Measurements from ENCODE around the gene HGF. TPM values are rescaled to one million over a fixed set of nuclear protein-coding genes. Genes with fewer than 3 reads are reported as not detected.

The HGF gene
- total and polyA plus RNA-seq, 2 of the 13 experiments (the other 11 are each of a cell fraction or from before 2014, with no cell fraction given) = not detected

DNA sequence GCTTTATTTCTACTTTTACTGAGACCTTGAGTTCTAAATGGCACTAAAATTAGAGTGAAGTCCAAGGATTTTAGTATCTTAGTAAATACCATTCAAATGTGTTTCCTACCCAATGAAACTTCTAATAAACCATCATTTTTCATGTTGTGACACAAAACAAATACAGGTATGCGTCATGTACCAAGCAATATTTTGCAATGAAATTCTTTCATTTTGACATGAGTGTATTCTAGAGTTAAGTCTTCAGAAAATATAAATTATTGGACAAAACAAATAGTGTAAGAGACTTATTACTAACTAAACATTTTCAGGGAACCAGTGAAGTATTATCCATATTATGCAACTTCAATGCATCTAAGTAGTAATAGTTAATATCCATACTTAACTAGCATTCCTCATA, 16.5 kb downstream of the HGF start (continued):
- TF ChIP-seq, protein P1, sequence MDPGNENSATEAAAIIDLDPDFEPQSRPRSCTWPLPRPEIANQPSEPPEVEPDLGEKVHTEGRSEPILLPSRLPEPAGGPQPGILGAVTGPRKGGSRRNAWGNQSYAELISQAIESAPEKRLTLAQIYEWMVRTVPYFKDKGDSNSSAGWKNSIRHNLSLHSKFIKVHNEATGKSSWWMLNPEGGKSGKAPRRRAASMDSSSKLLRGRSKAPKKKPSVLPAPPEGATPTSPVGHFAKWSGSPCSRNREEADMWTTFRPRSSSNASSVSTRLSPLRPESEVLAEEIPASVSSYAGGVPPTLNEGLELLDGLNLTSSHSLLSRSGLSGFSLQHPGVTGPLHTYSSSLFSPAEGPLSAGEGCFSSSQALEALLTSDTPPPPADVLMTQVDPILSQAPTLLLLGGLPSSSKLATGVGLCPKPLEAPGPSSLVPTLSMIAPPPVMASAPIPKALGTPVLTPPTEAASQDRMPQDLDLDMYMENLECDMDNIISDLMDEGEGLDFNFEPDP (CRISPR knock-in tag; conservative IDR thresholded peaks at IDR 0.05) = no peak

DNA sequence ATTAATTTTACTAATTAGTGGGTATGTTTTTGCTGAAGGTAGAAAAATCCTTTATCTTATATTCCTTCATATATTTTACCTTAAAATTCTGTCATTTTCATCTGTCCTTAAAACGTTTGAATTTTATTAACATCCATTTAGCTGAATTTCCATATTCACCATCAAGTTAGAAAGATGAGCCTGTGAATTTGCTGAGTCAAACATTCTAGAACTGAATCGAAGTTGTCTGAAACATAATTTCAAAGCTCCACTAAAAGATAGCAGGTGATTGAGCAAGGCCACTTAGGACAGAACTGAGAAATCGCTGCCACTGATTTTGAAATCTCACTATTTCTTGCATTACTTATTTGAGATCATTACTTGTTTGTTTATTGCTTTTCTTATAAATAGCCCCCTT, 17.5 kb downstream of the HGF start:
- Histone ChIP-seq H3K9ac (ENCODE audit: insufficient read depth, low read depth, low read length) (no peak overlapping the region), H3K27ac (ENCODE audit: extremely low read length, insufficient read depth, low read length) (no peak overlapping the region), H3K36me3 (replicated peaks in 1 of 2; ENCODE audit: control insufficient read depth in 1 of 2, insufficient read depth in 2 of 2, low read length in 2 of 2) (no peaks in the 10 kb centered on the region), H3K79me2 (ENCODE audit: insufficient read depth, low read length) (no peaks in the 10 kb centered on the region), H4K20me1 (ENCODE audit: insufficient read depth, low read length) (no peaks in the 10 kb centered on the region), H3K9me3 (ENCODE audit: low read length) (no peaks in the 10 kb centered on the region), H2AFZ (ENCODE audit: low read length) (no peak overlapping the region), H3K4me1 (ENCODE audit: insufficient read depth, low read length) (no peaks in the 10 kb centered on the region), H3K4me2 (ENCODE audit: low read depth, low read length) (no peak overlapping the region), H3K27me3 (ENCODE audit: control insufficient read depth in 1 of 2, insufficient read depth in 2 of 2, low read length in 2 of 2) (no peaks in the 10 kb centered on the region), H3K4me3 (replicated peaks in 1 of 3; ENCODE audit: insufficient read depth in 1 of 3, low read depth in 2 of 3, low read length in 3 of 3) (no peak overlapping the region)
- WGBS (ENCODE audit: low lambda C conversion rate) = 2% methylated on average over 3 of the region's 3 CpGs
- ChIA-PET POLR2A (no interaction called here), CTCF (ENCODE audit: low intra/inter-chr PET ratio, low total read pairs) (no interaction called here)
- FAIRE-seq (no peak), DNase-seq (ENCODE audit: low spot score) (no peak), ATAC-seq (no peak)
- BruUV-seq (replicated peaks) = no TSS peak
- peak; percentile 81 to 92 for TF ChIP-seq MAFK (conservative IDR thresholded peaks at IDR 0.05 in 1 of 2, IDR thresholded peaks at IDR 0.05 in 1 of 2; ENCODE audit: low read length in 2 of 2)
- no peak for TF ChIP-seq STAT5B (CRISPR knock-in tag; IDR thresholded peaks at IDR 0.05)
- peak; percentile 87 for TF ChIP-seq MAFF (IDR thresholded peaks at IDR 0.05; ENCODE audit: low read depth, low read length)
- in situ Hi-C loops (cut with HindIII; ENCODE audit: extremely low pct_ligation_motif_present, low pct_unique_long_range_greater_than_20kb) (no loop called here), intact Hi-C loops (cut with micrococcal nuclease; ENCODE audit: unreplicated experiment) (no loop called here)

DNA sequence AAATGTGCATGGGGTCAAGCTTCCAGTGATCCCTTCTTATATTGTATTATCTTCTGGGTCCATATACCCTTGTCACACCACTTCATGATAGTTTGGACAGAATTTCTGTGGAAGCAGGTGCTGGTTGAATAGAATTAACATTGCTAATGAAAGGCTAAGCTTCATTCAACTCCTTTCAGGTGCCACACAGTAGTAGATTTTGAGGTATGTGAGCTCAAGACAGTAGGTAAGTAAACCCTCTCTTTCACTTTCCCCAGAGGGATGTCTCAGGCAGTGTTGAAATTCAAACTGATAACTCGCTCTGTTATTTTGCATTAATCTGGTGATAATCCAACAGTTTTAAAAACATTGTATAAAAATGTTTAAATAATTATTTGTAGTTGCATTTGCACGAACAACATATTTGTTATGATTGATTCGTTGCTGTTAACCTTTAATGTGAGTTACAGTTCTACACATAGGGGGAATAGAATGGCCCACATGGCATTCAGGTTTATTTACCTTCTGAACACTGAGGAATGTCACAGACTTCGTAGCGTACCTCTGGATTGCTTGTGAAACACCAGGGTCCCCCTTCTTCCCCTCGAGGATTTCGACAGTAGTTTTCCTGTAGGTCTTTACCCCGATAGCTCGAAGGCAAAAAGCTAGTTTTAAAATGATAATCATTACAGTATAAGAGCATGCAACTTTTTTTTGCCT, 18.1 kb downstream of the HGF start:
- Histone ChIP-seq H3K79me2 (ENCODE audit: insufficient read depth, low read length) (no peaks in the 10 kb centered on the region), H3K36me3 (replicated peaks in 1 of 2; ENCODE audit: control insufficient read depth in 1 of 2, insufficient read depth in 2 of 2, low read length in 2 of 2) (no peaks in the 10 kb centered on the region), H4K20me1 (ENCODE audit: insufficient read depth, low read length) (no peaks in the 10 kb centered on the region), H3K4me2 (ENCODE audit: low read depth, low read length) (no peak overlapping the region), H3K27ac (ENCODE audit: extremely low read length, insufficient read depth, low read length) (no peak overlapping the region), H3K4me1 (ENCODE audit: insufficient read depth, low read length) (no peaks in the 10 kb centered on the region), H3K9me3 (ENCODE audit: low read length) (no peaks in the 10 kb centered on the region), H3K4me3 (replicated peaks in 1 of 3; ENCODE audit: insufficient read depth in 1 of 3, low read depth in 2 of 3, low read length in 3 of 3) (no peak overlapping the region), H3K27me3 (ENCODE audit: control insufficient read depth in 1 of 2, insufficient read depth in 2 of 2, low read length in 2 of 2) (no peaks in the 10 kb centered on the region), H2AFZ (ENCODE audit: low read length) (no peak overlapping the region), H3K9ac (ENCODE audit: insufficient read depth, low read depth, low read length) (no peak overlapping the region)
- in situ Hi-C loops (cut with HindIII; ENCODE audit: extremely low pct_ligation_motif_present, low pct_unique_long_range_greater_than_20kb) (no loop called here), intact Hi-C loops (cut with micrococcal nuclease; ENCODE audit: unreplicated experiment) (no loop called here)
- FAIRE-seq (no peak), DNase-seq (ENCODE audit: low spot score) (no peak), ATAC-seq (no peak)
- 2% methylated on average over 9 of the region's 9 CpGs for WGBS (ENCODE audit: low lambda C conversion rate)
- no TSS peak for BruUV-seq (replicated peaks)
- TF ChIP-seq NFRKB (IDR thresholded peaks at IDR 0.05) = no peak
- TF ChIP-seq, protein P2, sequence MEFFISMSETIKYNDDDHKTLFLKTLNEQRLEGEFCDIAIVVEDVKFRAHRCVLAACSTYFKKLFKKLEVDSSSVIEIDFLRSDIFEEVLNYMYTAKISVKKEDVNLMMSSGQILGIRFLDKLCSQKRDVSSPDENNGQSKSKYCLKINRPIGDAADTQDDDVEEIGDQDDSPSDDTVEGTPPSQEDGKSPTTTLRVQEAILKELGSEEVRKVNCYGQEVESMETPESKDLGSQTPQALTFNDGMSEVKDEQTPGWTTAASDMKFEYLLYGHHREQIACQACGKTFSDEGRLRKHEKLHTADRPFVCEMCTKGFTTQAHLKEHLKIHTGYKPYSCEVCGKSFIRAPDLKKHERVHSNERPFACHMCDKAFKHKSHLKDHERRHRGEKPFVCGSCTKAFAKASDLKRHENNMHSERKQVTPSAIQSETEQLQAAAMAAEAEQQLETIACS (CRISPR knock-in tag; IDR thresholded peaks at IDR 0.05) = no peak
- TF ChIP-seq ZFP37 (CRISPR knock-in tag; IDR thresholded peaks at IDR 0.05; ENCODE audit: borderline replicate concordance) = no peak
- no peak for TF ChIP-seq CENPX (CRISPR knock-in tag; IDR thresholded peaks at IDR 0.05)
- TF ChIP-seq CCAR2 (optimal IDR thresholded peaks at IDR 0.05; ENCODE audit: low read depth, low read length) = no peak
- TF ChIP-seq JUNB (CRISPR knock-in tag; IDR thresholded peaks at IDR 0.05; ENCODE audit: borderline replicate concordance) = no peak
- TF ChIP-seq HOXA9 (CRISPR knock-in tag; IDR thresholded peaks at IDR 0.05; ENCODE audit: borderline replicate concordance) = no peak
- TF ChIP-seq MTA3 (CRISPR knock-in tag; IDR thresholded peaks at IDR 0.05) = no peak
- no peak for TF ChIP-seq KDM3A (CRISPR knock-in tag; IDR thresholded peaks at IDR 0.05; ENCODE audit: low read depth)
- TF ChIP-seq, protein P3, sequence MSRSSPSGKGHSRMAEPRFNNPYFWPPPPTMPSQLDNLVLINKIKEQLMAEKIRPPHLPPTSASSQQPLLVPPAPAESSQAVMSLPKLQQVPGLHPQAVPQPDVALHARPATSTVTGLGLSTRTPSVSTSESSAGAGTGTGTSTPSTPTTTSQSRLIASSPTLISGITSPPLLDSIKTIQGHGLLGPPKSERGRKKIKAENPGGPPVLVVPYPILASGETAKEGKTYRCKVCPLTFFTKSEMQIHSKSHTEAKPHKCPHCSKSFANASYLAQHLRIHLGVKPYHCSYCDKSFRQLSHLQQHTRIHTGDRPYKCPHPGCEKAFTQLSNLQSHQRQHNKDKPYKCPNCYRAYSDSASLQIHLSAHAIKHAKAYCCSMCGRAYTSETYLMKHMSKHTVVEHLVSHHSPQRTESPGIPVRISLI (CRISPR knock-in tag; IDR thresholded peaks at IDR 0.05; ENCODE audit: borderline replicate concordance) = no peak
- ChIA-PET CTCF (ENCODE audit: low intra/inter-chr PET ratio, low total read pairs) (no interaction called here), POLR2A (no interaction called here)

Measured in HepG2 (cell line).